Osteoblast (primary cell): Measurements from ENCODE around the gene NFS1. TPM values are rescaled to one million over a fixed set of nuclear protein-coding genes. Genes with fewer than 3 reads are reported as not detected.

ENCODE experiments used
- DNase-seq: peaks from one replicate; pipeline ENCODE4 v3.0.0; 2011; ENCODE audit warnings: low spot score, mixed read lengths; ENCODE audit not compliant: insufficient read length; ENCODE audit errors: missing footprints
- H2AFZ ChIP-seq: 2 replicates; pipeline ENCODE4 v1.6.0; 2011; ENCODE audit warnings: mild to moderate bottlenecking, low read length
- H3K27ac ChIP-seq: 2 replicates; pipeline ENCODE4 v1.5.1; 2011; ENCODE audit warnings: mild to moderate bottlenecking, low read depth, low read length, moderate library complexity
- H3K27me3 ChIP-seq: 2 replicates; pipeline ENCODE4 v1.6.0; 2012; ENCODE audit warnings: mild to moderate bottlenecking, control low read depth, inconsistent platforms, low read length, moderate library complexity; ENCODE audit not compliant: insufficient read depth
- H3K36me3 ChIP-seq: 2 replicates; pipeline ENCODE4 v1.5.1; 2011; ENCODE audit warnings: mild to moderate bottlenecking, low read length, control low read depth, moderate library complexity; ENCODE audit not compliant: insufficient read depth
- H3K4me1 ChIP-seq: 2 replicates; pipeline ENCODE4 v1.5.1; 2011; ENCODE audit warnings: mild to moderate bottlenecking, low read length, control low read depth, moderate library complexity; ENCODE audit not compliant: insufficient read depth
- H3K4me2 ChIP-seq: 2 replicates; pipeline ENCODE4 v1.6.0; 2011; ENCODE audit warnings: mild to moderate bottlenecking, low read length; ENCODE audit not compliant: insufficient read depth
- H3K4me3 ChIP-seq: fragments of 200-600 bp; sonication (generic); 3 replicates; pipeline ENCODE4 v1.5.1; 2012; ENCODE audit warnings: mild to moderate bottlenecking, low read length, inconsistent platforms; ENCODE audit not compliant: insufficient read depth
- H3K79me2 ChIP-seq: 2 replicates; pipeline ENCODE4 v1.6.0; 2012; ENCODE audit warnings: mild to moderate bottlenecking, low read length, control low read depth, inconsistent platforms; ENCODE audit not compliant: insufficient read depth
- H3K9me3 ChIP-seq: 2 replicates; pipeline ENCODE4 v1.5.1; 2011; ENCODE audit warnings: low read depth, low read length, control low read depth
- H4K20me1 ChIP-seq: 2 replicates; pipeline ENCODE4 v1.6.0; 2012; ENCODE audit warnings: mild to moderate bottlenecking, low read length, control low read depth; ENCODE audit not compliant: insufficient read depth
- CTCF ChIP-seq: IDR thresholded peaks from 2 replicates; pipeline ENCODE4 v1.5.1; 2011; ENCODE audit warnings: mild to moderate bottlenecking, low read depth, low read length, moderate library complexity; ENCODE audit errors: extremely low read depth
- total RNA-seq: library from RNA; depleted of rRNA; stranded (reverse); fragments of >200 nt; gene quantifications from 2 replicates; pipeline ENCODE4 v1.2.3, GENCODE V29; 2012

Gene NFS1
- total RNA-seq, 1 donor = 21.7 TPM

GRCh38 chr20:35652641-35653429, 46.3 kb downstream of the NFS1 start:
- Histone ChIP-seq H3K36me3 (peaks cover 35% of the 10 kb centered on the region), H3K79me2 (peaks cover 99% of the 10 kb centered on the region), H2AFZ (no peak overlapping the region), H4K20me1 (peaks cover 87% of the 10 kb centered on the region), H3K4me1 (no peaks in the 10 kb centered on the region), H3K27ac (no peak overlapping the region), H3K9me3 (no peaks in the 10 kb centered on the region), H3K27me3 (no peaks in the 10 kb centered on the region), H3K4me2 (no peak overlapping the region), H3K4me3 (no peak overlapping the region)
- DNase-seq = no peak
- TF ChIP-seq CTCF = no peak

GRCh38 chr20:35651958-35652357, 47.2 kb downstream of the NFS1 start:
- peaks cover 78% of the 10 kb centered on the region for H4K20me1 ChIP-seq
- no peaks in the 10 kb centered on the region for H3K9me3 ChIP-seq
- no peaks in the 10 kb centered on the region for H3K4me1 ChIP-seq
- DNase-seq = no peak
- H2AFZ ChIP-seq = no peak overlapping the region
- H3K27ac ChIP-seq = no peak overlapping the region
- peaks cover 35% of the 10 kb centered on the region for H3K36me3 ChIP-seq
- peaks cover 99% of the 10 kb centered on the region for H3K79me2 ChIP-seq
- no peak for TF ChIP-seq CTCF
- H3K4me3 ChIP-seq = no peak overlapping the region
- no peak overlapping the region for H3K4me2 ChIP-seq
- no peaks in the 10 kb centered on the region for H3K27me3 ChIP-seq

GRCh38 chr20:35650632-35651031, 48.5 kb downstream of the NFS1 start:
- Histone ChIP-seq H3K27me3 (no peaks in the 10 kb centered on the region), H3K79me2 (peaks cover 97% of the 10 kb centered on the region), H3K4me2 (no peak overlapping the region), H2AFZ (no peak overlapping the region), H3K4me3 (no peak overlapping the region), H3K4me1 (no peaks in the 10 kb centered on the region), H4K20me1 (peaks cover 78% of the 10 kb centered on the region), H3K27ac (no peak overlapping the region), H3K36me3 (peaks cover 35% of the 10 kb centered on the region), H3K9me3 (no peaks in the 10 kb centered on the region)
- no peak for DNase-seq
- no peak for TF ChIP-seq CTCF

- H3K36me3 ChIP-seq = peaks cover 19% of the 10 kb centered on the region
- H3K27ac ChIP-seq = no peak overlapping the region
- H3K4me1 ChIP-seq = no peaks in the 10 kb centered on the region
- no peaks in the 10 kb centered on the region for H3K27me3 ChIP-seq
- no peak for DNase-seq
- H3K9me3 ChIP-seq = no peaks in the 10 kb centered on the region
- no peak overlapping the region for H3K4me2 ChIP-seq
- H4K20me1 ChIP-seq = peaks cover 72% of the 10 kb centered on the region
- H3K4me3 ChIP-seq = no peak overlapping the region
- peaks cover 97% of the 10 kb centered on the region for H3K79me2 ChIP-seq
- H2AFZ ChIP-seq = no peak overlapping the region
- no peak for TF ChIP-seq CTCF
Measured at GRCh38 chr20:35648836-35649235, 50.3 kb downstream of the NFS1 start.
